Measurements from ENCODE around the gene MICAL2. TPM values are rescaled to one million over a fixed set of nuclear protein-coding genes. Genes with fewer than 3 reads are reported as not detected.

The MICAL2 gene
- total and polyA plus RNA-seq, 2 of the 13 experiments (the other 11 are each of a cell fraction or from before 2014, with no cell fraction given) = 0.78 to 1.1 TPM

- no peak for ATAC-seq
- Histone ChIP-seq H3K27me3 (ENCODE audit: control insufficient read depth in 1 of 2, insufficient read depth in 2 of 2, low read length in 2 of 2) (no peaks in the 10 kb centered on the region), H4K20me1 (ENCODE audit: insufficient read depth, low read length) (no peaks in the 10 kb centered on the region), H3K36me3 (replicated peaks in 1 of 2; ENCODE audit: control insufficient read depth in 1 of 2, insufficient read depth in 2 of 2, low read length in 2 of 2) (no peaks in the 10 kb centered on the region), H3K4me1 (ENCODE audit: insufficient read depth, low read length) (no peaks in the 10 kb centered on the region), H3K9me3 (ENCODE audit: low read length) (no peaks in the 10 kb centered on the region), H3K79me2 (ENCODE audit: insufficient read depth, low read length) (no peaks in the 10 kb centered on the region), H3K27ac (ENCODE audit: extremely low read length, insufficient read depth, low read length) (no peak overlapping the region), H3K4me2 (ENCODE audit: low read depth, low read length) (no peak overlapping the region), H3K9ac (ENCODE audit: insufficient read depth, low read depth, low read length) (no peak overlapping the region), H3K4me3 (replicated peaks in 1 of 3; ENCODE audit: insufficient read depth in 1 of 3, low read depth in 2 of 3, low read length in 3 of 3) (no peak overlapping the region), H2AFZ (ENCODE audit: low read length) (no peak overlapping the region)
- ChIA-PET POLR2A (no interaction called here), CTCF (ENCODE audit: low intra/inter-chr PET ratio, low total read pairs) (no interaction called here)
- TF ChIP-seq ZNF660 (CRISPR knock-in tag; IDR thresholded peaks at IDR 0.05; ENCODE audit: borderline replicate concordance, low read depth) (no peak), TGIF2 (CRISPR knock-in tag; IDR thresholded peaks at IDR 0.05) (no peak), YY1 (IDR thresholded peaks at IDR 0.05; ENCODE audit: insufficient read depth, insufficient replicate concordance, low read depth, low read length) (no peak)
- TF ChIP-seq, protein P1, sequence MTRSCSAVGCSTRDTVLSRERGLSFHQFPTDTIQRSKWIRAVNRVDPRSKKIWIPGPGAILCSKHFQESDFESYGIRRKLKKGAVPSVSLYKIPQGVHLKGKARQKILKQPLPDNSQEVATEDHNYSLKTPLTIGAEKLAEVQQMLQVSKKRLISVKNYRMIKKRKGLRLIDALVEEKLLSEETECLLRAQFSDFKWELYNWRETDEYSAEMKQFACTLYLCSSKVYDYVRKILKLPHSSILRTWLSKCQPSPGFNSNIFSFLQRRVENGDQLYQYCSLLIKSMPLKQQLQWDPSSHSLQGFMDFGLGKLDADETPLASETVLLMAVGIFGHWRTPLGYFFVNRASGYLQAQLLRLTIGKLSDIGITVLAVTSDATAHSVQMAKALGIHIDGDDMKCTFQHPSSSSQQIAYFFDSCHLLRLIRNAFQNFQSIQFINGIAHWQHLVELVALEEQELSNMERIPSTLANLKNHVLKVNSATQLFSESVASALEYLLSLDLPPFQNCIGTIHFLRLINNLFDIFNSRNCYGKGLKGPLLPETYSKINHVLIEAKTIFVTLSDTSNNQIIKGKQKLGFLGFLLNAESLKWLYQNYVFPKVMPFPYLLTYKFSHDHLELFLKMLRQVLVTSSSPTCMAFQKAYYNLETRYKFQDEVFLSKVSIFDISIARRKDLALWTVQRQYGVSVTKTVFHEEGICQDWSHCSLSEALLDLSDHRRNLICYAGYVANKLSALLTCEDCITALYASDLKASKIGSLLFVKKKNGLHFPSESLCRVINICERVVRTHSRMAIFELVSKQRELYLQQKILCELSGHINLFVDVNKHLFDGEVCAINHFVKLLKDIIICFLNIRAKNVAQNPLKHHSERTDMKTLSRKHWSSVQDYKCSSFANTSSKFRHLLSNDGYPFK (CRISPR knock-in tag; IDR thresholded peaks at IDR 0.05; ENCODE audit: borderline replicate concordance) = no peak
- no TSS peak for BruUV-seq (replicated peaks)
- no peak for FAIRE-seq
- intact Hi-C loops (cut with micrococcal nuclease; ENCODE audit: unreplicated experiment) (no loop called here), in situ Hi-C loops (cut with HindIII; ENCODE audit: extremely low pct_ligation_motif_present, low pct_unique_long_range_greater_than_20kb) (no loop called here)
- 74% methylated on average over 4 of the region's 4 CpGs for WGBS (ENCODE audit: low lambda C conversion rate)
- no peak for DNase-seq (ENCODE audit: low spot score)
Measured at GRCh38 chr11:12129227-12129626, 18.8 kb downstream of the MICAL2 start.
